AG04449 (cell line): ENCODE data around the gene LONP2.
"Not testable (repeated sequence)": the region's sequence is repeated elsewhere in the genome, so short reads cannot be mapped to it uniquely, and the experiment has no call there.

ENCODE experiments used
- CTCF ChIA-PET: fragments of 350-600 bp; formaldehyde crosslinking; extraction: SDS; loops from one replicate; lab custom pipeline; 2021; ENCODE audit warnings: antibody characterized with exemption; lab: Yijun Ruan, JAX
- POLR2A ChIA-PET: fragments of 400-600, 350-600 bp; formaldehyde crosslinking; extraction: SDS; loops from one replicate; lab custom pipeline; 2020; ENCODE audit warnings: antibody characterized with exemption, inconsistent platforms; lab: Yijun Ruan, JAX
- DNase-seq: peaks from one replicate; pipeline ENCODE4 v3.0.0-alpha.2; 2010; ENCODE audit warnings: low read depth, low spot score
- H3K4me3 ChIP-seq: 2 replicates; pipeline ENCODE4 v1.5.1; 2011; ENCODE audit warnings: low read depth, mild to moderate bottlenecking, control low read depth, low read length
- CTCF ChIP-seq: IDR thresholded peaks from one replicate; pipeline ENCODE4 v1.5.1; 2011; ENCODE audit warnings: mild to moderate bottlenecking, moderate library complexity, low read length, control low read depth, inconsistent platforms; ENCODE audit not compliant: insufficient read depth; ENCODE audit errors: missing control alignments

The LONP2 gene

GRCh38 chr16:48299471-48299870 is 55.4 kb downstream of the LONP2 start:
- no peak for DNase-seq
- ChIA-PET CTCF (interaction anchor here (2.4 kb wide), 1 partner anchor 8 kb away, joined by 7 read pairs; no protein-coding TSS in a partner anchor), POLR2A (no interaction called here)
- H3K4me3 ChIP-seq, result no peak overlapping the region
- no peak for TF ChIP-seq CTCF

- TF ChIP-seq CTCF, result no peak
- DNase-seq, result no peak
- H3K4me3 ChIP-seq, result no peak overlapping the region
- POLR2A ChIA-PET, result no interaction called here
- CTCF ChIA-PET, result interaction anchor here (0.9 to 2.6 kb wide), 3 partner anchors 9 to 329 kb away, joined by 3 to 9 read pairs (median 7); no protein-coding TSS in a partner anchor
Measured at GRCh38 chr16:48300391-48300856, 56.3 kb downstream of the LONP2 start.

- CTCF ChIA-PET, result no interaction called here
- no peak for TF ChIP-seq CTCF
Measured at GRCh38 chr16:48308535-48308934, 64.4 kb downstream of the LONP2 start.

GRCh38 chr16:48310908-48311641 is 67.0 kb downstream of the LONP2 start:
- CTCF ChIA-PET, result interaction anchor here (1.2 kb wide), 2 partner anchors 40 to 312 kb away, joined by 3 read pairs; no protein-coding TSS in a partner anchor
- DNase-seq, result no peak
- POLR2A ChIA-PET, result interaction anchor here (0.7 kb wide), 1 partner anchor 20 kb away, joined by 4 read pairs; no protein-coding TSS in a partner anchor
- TF ChIP-seq CTCF, result no peak
- no peak overlapping the region for H3K4me3 ChIP-seq

More at GRCh38 chr16:48308535-48308934, 64.4 kb downstream of the LONP2 start:
- no peak for DNase-seq
- no peak overlapping the region for H3K4me3 ChIP-seq
- POLR2A ChIA-PET, result no interaction called here

GRCh38 chr16:48313905-48314304 is 69.8 kb downstream of the LONP2 start:
- H3K4me3 ChIP-seq, CTCF ChIA-PET, DNase-seq, POLR2A ChIA-PET: not testable (repeated sequence)

GRCh38 chr16:48317026-48317425 is 72.9 kb downstream of the LONP2 start:
- CTCF ChIA-PET, result interaction anchor here (1.0 to 1.6 kb wide), 3 partner anchors 10 to 299 kb away, joined by 3 to 5 read pairs (median 4); no protein-coding TSS in a partner anchor

More at GRCh38 chr16:48317026-48317425, 72.9 kb downstream of the LONP2 start:
- no peak for DNase-seq
- POLR2A ChIA-PET, result interaction anchor here (0.7 to 1.0 kb wide), 2 partner anchors 48 to 69 kb away, joined by 3 read pairs; no protein-coding TSS in a partner anchor
- H3K4me3 ChIP-seq, result no peak overlapping the region
- TF ChIP-seq CTCF, result no peak
